Caco-2 (cell line): ENCODE data around the gene FLT3. TPM values are rescaled to one million over a fixed set of nuclear protein-coding genes. Genes with fewer than 3 reads are reported as not detected.

ENCODE experiments used
- BruUV-seq: library from RNA; stranded (reverse); fragments of 400-500 nt; replicated peaks from 2 replicates; lab custom pipeline; 2021; lab: Mats Ljungman, UMichigan
- CTCF ChIA-PET: fragments of 300-600 bp; sonication (Branson Sonifier 250); formaldehyde crosslinking; loops from one replicate; lab custom pipeline; 2022; ENCODE audit warnings: antibody characterized with exemption; lab: Charles Lee
- POLR2A ChIA-PET: fragments of 300-600 bp; sonication (Branson Sonifier 250); formaldehyde crosslinking; loops from one replicate; lab custom pipeline; 2022; ENCODE audit warnings: antibody characterized with exemption; lab: Charles Lee
- DNase-seq, 2 experiments: peaks; one replicate each; pipeline versions ENCODE4 v3.0.0 to v3.0.0-alpha.2; 2020 to 2022
- H3K27me3 ChIP-seq: replicated peaks from 2 replicates; pipeline ENCODE4 v1.6.0; 2011; ENCODE audit warnings: low read length; ENCODE audit not compliant: control insufficient read depth, insufficient read depth
- H3K36me3 ChIP-seq: 2 replicates; pipeline ENCODE4 v1.5.1; 2011; ENCODE audit warnings: low read length; ENCODE audit not compliant: control insufficient read depth, insufficient read depth
- H3K4me1 ChIP-seq: fragments of 250-450 bp; sonication (Bioruptor Pico); 2 replicates; pipeline ENCODE4 v1.5.1; 2020; ENCODE audit warnings: mild to moderate bottlenecking
- H3K4me3 ChIP-seq: 2 replicates; pipeline ENCODE4 v1.5.1; 2011; ENCODE audit warnings: low read depth, mild to moderate bottlenecking, control low read depth, low read length
- H3K9me3 ChIP-seq: fragments of 250-450 bp; sonication (Bioruptor Pico); 2 replicates; pipeline ENCODE4 v1.5.1; 2020; ENCODE audit warnings: mild to moderate bottlenecking, moderate library complexity
- H3K27ac Mint-ChIP-seq: one replicate; pipeline ENCODE4 v1.8.0; 2022; ENCODE audit warnings: mixed read lengths; ENCODE audit not compliant: unreplicated experiment
- H3K27me3 Mint-ChIP-seq: one replicate; pipeline ENCODE4 v1.8.0; 2022; ENCODE audit warnings: mixed read lengths; ENCODE audit not compliant: insufficient read depth, unreplicated experiment
- H3K36me3 Mint-ChIP-seq: one replicate; pipeline ENCODE4 v1.8.0; 2022; ENCODE audit warnings: mild to moderate bottlenecking, mixed read lengths; ENCODE audit not compliant: insufficient read depth, unreplicated experiment
- H3K4me1 Mint-ChIP-seq: one replicate; pipeline ENCODE4 v1.8.0; 2022; ENCODE audit warnings: low read depth, mixed read lengths; ENCODE audit not compliant: unreplicated experiment
- H3K4me3 Mint-ChIP-seq: one replicate; pipeline ENCODE4 v1.8.0; 2022; ENCODE audit warnings: mild to moderate bottlenecking, moderate library complexity, mixed read lengths; ENCODE audit not compliant: unreplicated experiment
- H3K9me3 Mint-ChIP-seq: one replicate; pipeline ENCODE4 v1.8.0; 2022; ENCODE audit warnings: mixed read lengths; ENCODE audit not compliant: unreplicated experiment
- intact Hi-C: fragments of 100-400 bp; cut with micrococcal nuclease; formaldehyde crosslinking; loops from one replicate; pipeline ENCODE4 v1.10.0; 2022; ENCODE audit not compliant: unreplicated experiment
- total RNA-seq: library from RNA; stranded (reverse); gene quantifications from 2 replicates; pipeline ENCODE4 v1.2.3, GENCODE V29; 2022
- TF ChIP-seq, protein P1 (sequence below), 2 experiments: fragments of 200-600 bp in 1 of 2; IDR thresholded peaks; 1 replicate in 1 of 2; 2 replicates in 1 of 2; pipeline versions ENCODE4 v1.5.1 to v1.8.0; 2011 to 2022; ENCODE audit warnings: antibody characterized with exemption in 1 of 2, control low read depth in 1 of 2, inconsistent platforms in 1 of 2, low read depth in 1 of 2, low read length in 1 of 2, mild to moderate bottlenecking in 1 of 2, moderate library complexity in 1 of 2; ENCODE audit not compliant: insufficient read depth in 1 of 2, severe bottlenecking in 1 of 2, unreplicated experiment in 1 of 2

Gene FLT3
- total RNA-seq, 1 experiment from 2014 or later, result 0.09 TPM

DNA sequence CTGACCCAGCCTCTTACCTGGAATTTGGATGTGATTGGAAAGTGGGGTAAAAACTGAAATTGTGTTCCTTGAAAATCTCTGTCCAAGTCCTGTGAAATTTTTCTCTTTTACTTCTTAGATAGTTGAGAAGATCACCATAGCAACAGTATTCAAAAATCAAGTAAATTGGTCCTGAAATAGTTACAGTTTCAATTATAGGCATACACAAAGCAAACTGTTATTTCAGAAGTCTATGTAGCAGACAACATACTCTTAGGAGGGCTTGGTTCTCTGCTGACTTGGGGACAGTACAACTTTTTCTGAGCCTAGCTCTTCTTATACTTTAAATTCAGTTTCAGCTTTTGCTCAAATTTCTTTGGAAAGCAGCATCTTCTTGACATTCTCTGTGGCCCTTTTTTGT is 73.3 kb downstream of the FLT3 start:
- TF ChIP-seq, protein P1, sequence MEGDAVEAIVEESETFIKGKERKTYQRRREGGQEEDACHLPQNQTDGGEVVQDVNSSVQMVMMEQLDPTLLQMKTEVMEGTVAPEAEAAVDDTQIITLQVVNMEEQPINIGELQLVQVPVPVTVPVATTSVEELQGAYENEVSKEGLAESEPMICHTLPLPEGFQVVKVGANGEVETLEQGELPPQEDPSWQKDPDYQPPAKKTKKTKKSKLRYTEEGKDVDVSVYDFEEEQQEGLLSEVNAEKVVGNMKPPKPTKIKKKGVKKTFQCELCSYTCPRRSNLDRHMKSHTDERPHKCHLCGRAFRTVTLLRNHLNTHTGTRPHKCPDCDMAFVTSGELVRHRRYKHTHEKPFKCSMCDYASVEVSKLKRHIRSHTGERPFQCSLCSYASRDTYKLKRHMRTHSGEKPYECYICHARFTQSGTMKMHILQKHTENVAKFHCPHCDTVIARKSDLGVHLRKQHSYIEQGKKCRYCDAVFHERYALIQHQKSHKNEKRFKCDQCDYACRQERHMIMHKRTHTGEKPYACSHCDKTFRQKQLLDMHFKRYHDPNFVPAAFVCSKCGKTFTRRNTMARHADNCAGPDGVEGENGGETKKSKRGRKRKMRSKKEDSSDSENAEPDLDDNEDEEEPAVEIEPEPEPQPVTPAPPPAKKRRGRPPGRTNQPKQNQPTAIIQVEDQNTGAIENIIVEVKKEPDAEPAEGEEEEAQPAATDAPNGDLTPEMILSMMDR (IDR thresholded peaks at IDR 0.05; ENCODE audit: insufficient read depth in 1 of 2, low read depth in 1 of 2, low read length in 1 of 2, severe bottlenecking in 1 of 2, unreplicated experiment in 1 of 2), result no peak
- Histone ChIP-seq H3K36me3 (no peaks in the 10 kb centered on the region), H3K9me3 (no peaks in the 10 kb centered on the region), H3K4me1 (peaks cover 24% of the 10 kb centered on the region), H3K27me3 (no peaks in the 10 kb centered on the region), H3K4me3 (no peak overlapping the region)
- H3K4me3 Mint-ChIP-seq, result no peak overlapping the region
- ChIA-PET POLR2A (no interaction called here), CTCF (no interaction called here)
- BruUV-seq, result no TSS peak
- no peak overlapping the region for H3K27ac Mint-ChIP-seq
- DNase-seq, result no peak
- H3K4me1 Mint-ChIP-seq, result peaks cover 15% of the 10 kb centered on the region
- peaks cover 12% of the 10 kb centered on the region for H3K9me3 Mint-ChIP-seq
- intact Hi-C loops, result no loop called here
- no peaks in the 10 kb centered on the region for H3K36me3 Mint-ChIP-seq
- H3K27me3 Mint-ChIP-seq, result no peaks in the 10 kb centered on the region

DNA sequence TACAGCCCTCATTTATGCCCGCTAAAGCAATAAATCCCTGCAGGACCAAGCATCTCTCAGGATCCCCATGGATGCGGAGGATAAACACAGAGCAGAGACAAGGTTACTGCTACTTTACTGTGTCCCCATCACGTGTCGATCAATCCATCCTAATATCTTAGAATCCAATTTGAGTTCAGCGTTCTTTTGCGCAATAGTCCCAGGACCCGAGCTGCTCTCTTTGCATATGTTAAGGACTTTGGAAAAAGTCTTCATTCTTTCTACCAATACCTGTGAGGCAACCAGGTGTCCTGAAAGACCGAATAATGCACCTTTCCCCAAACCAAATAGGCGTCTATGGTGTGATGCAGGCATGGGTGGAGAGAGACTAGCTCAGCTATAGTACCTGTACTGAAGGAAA is 73.9 kb downstream of the FLT3 start:
- BruUV-seq, result no TSS peak
- Histone ChIP-seq H3K27me3 (no peaks in the 10 kb centered on the region), H3K36me3 (no peaks in the 10 kb centered on the region), H3K9me3 (no peaks in the 10 kb centered on the region), H3K4me1 (peaks cover 27% of the 10 kb centered on the region), H3K4me3 (no peak overlapping the region)
- Mint-ChIP-seq H3K27me3 (no peaks in the 10 kb centered on the region), H3K4me1 (peaks cover 15% of the 10 kb centered on the region), H3K36me3 (no peaks in the 10 kb centered on the region), H3K4me3 (no peak overlapping the region), H3K9me3 (peaks cover 9% of the 10 kb centered on the region), H3K27ac (no peak overlapping the region)
- intact Hi-C loops, result no loop called here
- TF ChIP-seq, protein P1 (IDR thresholded peaks at IDR 0.05; ENCODE audit: insufficient read depth in 1 of 2, low read depth in 1 of 2, low read length in 1 of 2, severe bottlenecking in 1 of 2, unreplicated experiment in 1 of 2), result no peak
- DNase-seq, result no peak
- POLR2A ChIA-PET, result no interaction called here
- CTCF ChIA-PET, result no interaction called here

DNA sequence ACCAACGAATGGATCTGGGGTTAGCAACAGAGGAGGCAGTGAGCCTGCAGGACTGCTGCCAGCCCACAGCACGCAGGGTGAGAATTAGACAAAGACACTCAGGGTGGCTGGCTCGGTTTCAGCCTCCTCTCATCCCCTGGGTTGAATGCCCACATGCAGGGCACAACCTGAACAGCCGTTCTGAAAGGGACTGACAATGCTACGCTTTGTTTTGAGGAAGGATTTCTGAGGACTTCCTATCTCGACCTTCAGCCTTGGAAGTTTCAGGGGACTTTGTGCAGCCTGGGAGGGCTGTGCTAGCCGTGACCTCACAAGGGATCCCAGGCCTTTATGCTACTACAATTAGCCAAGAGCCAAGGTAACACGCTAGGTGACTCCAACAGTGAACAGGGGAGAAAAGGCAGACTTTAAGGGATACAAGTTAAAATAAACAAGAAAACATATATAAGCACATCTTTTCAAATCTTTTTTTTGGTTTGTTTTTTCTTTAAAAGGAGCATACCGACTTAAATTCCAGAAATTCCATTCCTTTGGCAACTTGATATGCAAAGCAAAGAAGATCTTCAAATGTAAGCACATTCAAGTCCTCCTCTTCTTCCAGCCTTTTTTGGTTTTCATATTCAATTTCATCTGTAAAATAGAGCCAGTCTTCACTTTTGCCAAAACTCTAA is 77.4 kb downstream of the FLT3 start:
- H3K4me1 Mint-ChIP-seq, result peaks cover 15% of the 10 kb centered on the region
- ChIA-PET POLR2A (no interaction called here), CTCF (no interaction called here)
- Histone ChIP-seq H3K27me3 (no peaks in the 10 kb centered on the region), H3K4me3 (no peak overlapping the region), H3K9me3 (no peaks in the 10 kb centered on the region), H3K4me1 (peaks cover 27% of the 10 kb centered on the region), H3K36me3 (no peaks in the 10 kb centered on the region)
- peaks cover 10% of the 10 kb centered on the region for H3K9me3 Mint-ChIP-seq
- TF ChIP-seq, protein P1 (IDR thresholded peaks at IDR 0.05; ENCODE audit: insufficient read depth in 1 of 2, low read depth in 1 of 2, low read length in 1 of 2, severe bottlenecking in 1 of 2, unreplicated experiment in 1 of 2), result no peak
- BruUV-seq, result no TSS peak
- intact Hi-C loops, result no loop called here
- H3K4me3 Mint-ChIP-seq, result peak overlapping the region; percentile 25
- no peaks in the 10 kb centered on the region for H3K27me3 Mint-ChIP-seq
- no peaks in the 10 kb centered on the region for H3K36me3 Mint-ChIP-seq
- H3K27ac Mint-ChIP-seq, result peak overlapping the region; percentile 84
- DNase-seq, result peak; percentile 56 to 60
